Neural cell (in vitro differentiated cells): ENCODE measurements around the gene MBNL2. TPM values are rescaled to one million over a fixed set of nuclear protein-coding genes. Genes with fewer than 3 reads are reported as not detected.

Experiments used
- H2AFZ ChIP-seq: fragments of 200-600, 300-800 bp; sonication (generic), shearing (Covaris generic); 2 replicates; pipeline ENCODE4 v1.6.0; 2014; ENCODE audit warnings: low read depth, mild to moderate bottlenecking, antibody characterized with exemption, low read length, moderate library complexity
- H3F3A ChIP-seq: fragments of 200-600 bp; shearing (Covaris generic); 2 replicates; pipeline ENCODE4 v1.6.1; 2016; ENCODE audit warnings: mild to moderate bottlenecking, moderate library complexity, mixed read lengths, antibody characterized with exemption, low read length; ENCODE audit not compliant: insufficient read depth, poor library complexity, severe bottlenecking
- H3K27ac ChIP-seq: fragments of 200-600, 300-800 bp; sonication (generic), shearing (Covaris generic); 2 replicates; pipeline ENCODE4 v1.5.1; 2014; ENCODE audit warnings: mild to moderate bottlenecking, low read length, moderate library complexity
- H3K27me3 ChIP-seq: fragments of 300-800, 200-600 bp; sonication (generic), shearing (Covaris generic); 2 replicates; pipeline ENCODE4 v1.6.0; 2014; ENCODE audit warnings: mild to moderate bottlenecking, low read depth, low read length, moderate library complexity; ENCODE audit not compliant: insufficient read depth
- H3K36me3 ChIP-seq: fragments of 300-800, 200-600 bp; sonication (generic), shearing (Covaris generic); 2 replicates; pipeline ENCODE4 v1.5.1; 2014; ENCODE audit warnings: mild to moderate bottlenecking, antibody characterized with exemption, low read length, moderate library complexity; ENCODE audit not compliant: insufficient read depth
- H3K4me2 ChIP-seq: fragments of 300-800, 200-600 bp; sonication (generic), shearing (Covaris generic); 2 replicates; pipeline ENCODE4 v1.6.0; 2014; ENCODE audit warnings: mild to moderate bottlenecking, low read length
- H3K4me3 ChIP-seq: fragments of 300-800, 200-600 bp; sonication (generic), shearing (Covaris generic); 2 replicates; pipeline ENCODE4 v1.5.1; 2014; ENCODE audit warnings: mild to moderate bottlenecking, low read length, moderate library complexity
- H3K79me2 ChIP-seq: fragments of 200-600 bp; shearing (Covaris generic); replicated peaks from 2 replicates; pipeline ENCODE4 v1.6.0; 2014; ENCODE audit warnings: mild to moderate bottlenecking, low read length, moderate library complexity; ENCODE audit not compliant: insufficient read depth
- H3K9ac ChIP-seq: fragments of 300-800, 200-600 bp; sonication (generic), shearing (Covaris generic); 2 replicates; pipeline ENCODE4 v1.6.1; 2016; ENCODE audit warnings: mild to moderate bottlenecking, low read length, mixed read lengths
- H3K9me2 ChIP-seq: fragments of 200-600 bp; shearing (Covaris generic); 2 replicates; pipeline ENCODE4 v1.6.1; 2016; ENCODE audit warnings: mild to moderate bottlenecking, low read length, mixed read lengths; ENCODE audit not compliant: insufficient read depth
- H3K9me3 ChIP-seq: fragments of 200-600, 300-800 bp; sonication (generic), shearing (Covaris generic); 2 replicates; pipeline ENCODE4 v1.6.1; 2016; ENCODE audit warnings: mild to moderate bottlenecking, mixed run types, low read length, moderate library complexity, mixed read lengths
- H4K20me1 ChIP-seq: fragments of 200-600 bp; shearing (Covaris generic); 2 replicates; pipeline ENCODE4 v1.6.1; 2016; ENCODE audit warnings: mild to moderate bottlenecking, mixed run types; ENCODE audit not compliant: insufficient read depth
- EP300 ChIP-seq: fragments of 450-650 bp; conservative IDR thresholded peaks from 2 replicates; pipeline ENCODE4 v1.6.1; 2014; ENCODE audit warnings: antibody characterized with exemption, mild to moderate bottlenecking, moderate library complexity; ENCODE audit not compliant: poor library complexity, severe bottlenecking
- EZH2 ChIP-seq: fragments of 200-600, 300-800 bp; shearing (Covaris generic), sonication (generic); IDR thresholded peaks from 2 replicates; pipeline ENCODE4 v1.6.1; 2014; ENCODE audit warnings: antibody characterized with exemption, low read length, borderline replicate concordance, mild to moderate bottlenecking; ENCODE audit not compliant: insufficient read depth, poor library complexity, severe bottlenecking
- MXI1 ChIP-seq: fragments of 450-650 bp; conservative IDR thresholded peaks from 2 replicates; pipeline ENCODE4 v1.6.1; 2014; ENCODE audit warnings: antibody characterized with exemption, mild to moderate bottlenecking; ENCODE audit not compliant: poor library complexity, severe bottlenecking
- POLR2AphosphoS5 ChIP-seq: IDR thresholded peaks from 2 replicates; pipeline ENCODE4 v1.6.1; 2012
- RAD21 ChIP-seq: fragments of 450-650 bp; conservative IDR thresholded peaks from 2 replicates; pipeline ENCODE4 v1.6.1; 2014; ENCODE audit warnings: antibody characterized with exemption, mild to moderate bottlenecking, moderate library complexity
- SMC3 ChIP-seq: fragments of 450-650 bp; conservative IDR thresholded peaks from 2 replicates; pipeline ENCODE4 v1.6.1; 2014; ENCODE audit warnings: antibody characterized with exemption, mild to moderate bottlenecking, moderate library complexity; ENCODE audit not compliant: poor library complexity
- TAF1 ChIP-seq: IDR thresholded peaks from 2 replicates; pipeline ENCODE4 v1.6.1; 2012; ENCODE audit warnings: low read depth
- polyA plus RNA-seq: library from polyadenylated mRNA; depleted of rRNA; stranded (reverse); fragments of >200 nt; gene quantifications from 2 replicates; pipeline ENCODE4 v1.2.3, GENCODE V29; 2014
- TF ChIP-seq, protein P1 (sequence below): fragments of 450-650 bp; IDR thresholded peaks from 2 replicates; pipeline ENCODE4 v1.5.1; 2014; ENCODE audit warnings: antibody characterized with exemption, mild to moderate bottlenecking, moderate library complexity; ENCODE audit not compliant: poor library complexity, severe bottlenecking
- TF ChIP-seq, protein P2 (sequence below): IDR thresholded peaks from 2 replicates; pipeline ENCODE4 v1.6.1; 2012; ENCODE audit warnings: borderline replicate concordance

MBNL2 gene
- polyA plus RNA-seq, 1 donor from 2014 or later = 4.3 TPM

DNA sequence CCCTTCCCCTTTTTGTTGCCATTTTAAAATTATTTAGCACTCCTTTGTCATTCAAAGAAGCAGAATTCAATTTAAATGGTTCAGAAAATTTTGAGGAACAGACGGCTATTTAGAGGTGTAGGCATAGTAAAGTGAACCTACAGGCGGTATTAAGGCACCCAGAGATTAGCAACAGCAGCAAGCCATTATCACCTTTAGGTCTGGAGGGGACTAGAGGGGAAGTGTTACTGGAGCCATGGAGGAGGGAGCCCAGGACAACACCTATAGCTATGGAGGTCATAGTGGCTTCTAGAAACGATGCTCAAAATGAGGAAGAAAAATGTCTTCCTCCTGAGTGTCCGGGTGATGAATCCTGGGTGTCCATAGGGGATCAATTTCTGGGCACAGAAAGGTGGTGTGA, 25.8 kb upstream of the MBNL2 start:
- Histone ChIP-seq H3K9me2 (no peaks in the 10 kb centered on the region), H3K4me3 (no peak overlapping the region), H3F3A (no peaks in the 10 kb centered on the region), H3K27ac (no peak overlapping the region), H2AFZ (no peak overlapping the region), H3K9ac (no peak overlapping the region), H3K9me3 (no peaks in the 10 kb centered on the region), H3K79me2 (no peaks in the 10 kb centered on the region), H4K20me1 (no peaks in the 10 kb centered on the region), H3K27me3 (no peaks in the 10 kb centered on the region), H3K36me3 (no peaks in the 10 kb centered on the region), H3K4me2 (no peak overlapping the region)
- TF ChIP-seq EP300 (no peak), EZH2 (no peak), SMC3 (no peak), RAD21 (no peak), TAF1 (no peak), POLR2AphosphoS5 (no peak), MXI1 (no peak)
- TF ChIP-seq, protein P1, sequence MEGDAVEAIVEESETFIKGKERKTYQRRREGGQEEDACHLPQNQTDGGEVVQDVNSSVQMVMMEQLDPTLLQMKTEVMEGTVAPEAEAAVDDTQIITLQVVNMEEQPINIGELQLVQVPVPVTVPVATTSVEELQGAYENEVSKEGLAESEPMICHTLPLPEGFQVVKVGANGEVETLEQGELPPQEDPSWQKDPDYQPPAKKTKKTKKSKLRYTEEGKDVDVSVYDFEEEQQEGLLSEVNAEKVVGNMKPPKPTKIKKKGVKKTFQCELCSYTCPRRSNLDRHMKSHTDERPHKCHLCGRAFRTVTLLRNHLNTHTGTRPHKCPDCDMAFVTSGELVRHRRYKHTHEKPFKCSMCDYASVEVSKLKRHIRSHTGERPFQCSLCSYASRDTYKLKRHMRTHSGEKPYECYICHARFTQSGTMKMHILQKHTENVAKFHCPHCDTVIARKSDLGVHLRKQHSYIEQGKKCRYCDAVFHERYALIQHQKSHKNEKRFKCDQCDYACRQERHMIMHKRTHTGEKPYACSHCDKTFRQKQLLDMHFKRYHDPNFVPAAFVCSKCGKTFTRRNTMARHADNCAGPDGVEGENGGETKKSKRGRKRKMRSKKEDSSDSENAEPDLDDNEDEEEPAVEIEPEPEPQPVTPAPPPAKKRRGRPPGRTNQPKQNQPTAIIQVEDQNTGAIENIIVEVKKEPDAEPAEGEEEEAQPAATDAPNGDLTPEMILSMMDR = no peak
- TF ChIP-seq, protein P2, sequence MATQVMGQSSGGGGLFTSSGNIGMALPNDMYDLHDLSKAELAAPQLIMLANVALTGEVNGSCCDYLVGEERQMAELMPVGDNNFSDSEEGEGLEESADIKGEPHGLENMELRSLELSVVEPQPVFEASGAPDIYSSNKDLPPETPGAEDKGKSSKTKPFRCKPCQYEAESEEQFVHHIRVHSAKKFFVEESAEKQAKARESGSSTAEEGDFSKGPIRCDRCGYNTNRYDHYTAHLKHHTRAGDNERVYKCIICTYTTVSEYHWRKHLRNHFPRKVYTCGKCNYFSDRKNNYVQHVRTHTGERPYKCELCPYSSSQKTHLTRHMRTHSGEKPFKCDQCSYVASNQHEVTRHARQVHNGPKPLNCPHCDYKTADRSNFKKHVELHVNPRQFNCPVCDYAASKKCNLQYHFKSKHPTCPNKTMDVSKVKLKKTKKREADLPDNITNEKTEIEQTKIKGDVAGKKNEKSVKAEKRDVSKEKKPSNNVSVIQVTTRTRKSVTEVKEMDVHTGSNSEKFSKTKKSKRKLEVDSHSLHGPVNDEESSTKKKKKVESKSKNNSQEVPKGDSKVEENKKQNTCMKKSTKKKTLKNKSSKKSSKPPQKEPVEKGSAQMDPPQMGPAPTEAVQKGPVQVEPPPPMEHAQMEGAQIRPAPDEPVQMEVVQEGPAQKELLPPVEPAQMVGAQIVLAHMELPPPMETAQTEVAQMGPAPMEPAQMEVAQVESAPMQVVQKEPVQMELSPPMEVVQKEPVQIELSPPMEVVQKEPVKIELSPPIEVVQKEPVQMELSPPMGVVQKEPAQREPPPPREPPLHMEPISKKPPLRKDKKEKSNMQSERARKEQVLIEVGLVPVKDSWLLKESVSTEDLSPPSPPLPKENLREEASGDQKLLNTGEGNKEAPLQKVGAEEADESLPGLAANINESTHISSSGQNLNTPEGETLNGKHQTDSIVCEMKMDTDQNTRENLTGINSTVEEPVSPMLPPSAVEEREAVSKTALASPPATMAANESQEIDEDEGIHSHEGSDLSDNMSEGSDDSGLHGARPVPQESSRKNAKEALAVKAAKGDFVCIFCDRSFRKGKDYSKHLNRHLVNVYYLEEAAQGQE = no peak

DNA sequence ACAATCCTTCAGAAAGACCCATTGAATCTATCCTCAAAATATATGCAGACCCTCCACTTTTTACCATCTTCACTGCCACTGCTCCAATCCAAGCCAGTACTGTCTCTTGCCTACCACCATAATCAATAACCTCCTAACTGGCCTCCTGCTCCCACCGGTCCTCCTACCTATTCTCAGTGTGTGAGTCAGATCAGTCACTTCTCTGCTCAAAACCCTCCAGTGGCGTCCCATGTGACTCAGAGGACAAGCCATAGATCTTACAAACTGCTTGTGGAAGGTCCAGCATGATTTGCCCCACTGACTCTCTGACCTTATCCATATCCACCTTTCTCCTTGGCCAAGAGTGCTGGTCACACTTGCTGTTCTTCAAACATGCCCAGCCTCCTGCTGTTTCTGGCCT, 23.4 kb upstream of the MBNL2 start:
- Histone ChIP-seq H3K9ac (no peak overlapping the region), H3K4me2 (no peak overlapping the region), H3K27ac (no peak overlapping the region), H3K4me3 (no peak overlapping the region), H3K36me3 (no peaks in the 10 kb centered on the region), H3K9me3 (no peaks in the 10 kb centered on the region), H2AFZ (no peak overlapping the region), H3K9me2 (no peaks in the 10 kb centered on the region), H4K20me1 (no peaks in the 10 kb centered on the region), H3F3A (no peaks in the 10 kb centered on the region), H3K27me3 (no peaks in the 10 kb centered on the region), H3K79me2 (no peaks in the 10 kb centered on the region)
- no peak for TF ChIP-seq SMC3
- no peak for TF ChIP-seq POLR2AphosphoS5
- no peak for TF ChIP-seq EZH2
- TF ChIP-seq, protein P2 = no peak
- no peak for TF ChIP-seq RAD21
- TF ChIP-seq, protein P1 = no peak
- no peak for TF ChIP-seq TAF1
- no peak for TF ChIP-seq EP300
- no peak for TF ChIP-seq MXI1
